ENCODE data around the gene SS18L1.

- no peak for TF ChIP-seq CTCF (IDR thresholded peaks at IDR 0.05)
- TF ChIP-seq USF1 (IDR thresholded peaks at IDR 0.05; ENCODE audit: borderline replicate concordance, low read depth): no peak
- TF ChIP-seq MAX (IDR thresholded peaks at IDR 0.05; ENCODE audit: low read depth): no peak
Observed at GRCh38 chr20:62202676-62203377, 59.3 kb downstream of the SS18L1 start.

Measured in SK-N-SH (cell line).